Fibroblast of lung (primary cell): ENCODE data around the gene SENP6. TPM values are rescaled to one million over a fixed set of nuclear protein-coding genes. Genes with fewer than 3 reads are reported as not detected.

Experiments used
- DNase-seq, 2 donors: peaks; one replicate each; pipeline versions ENCODE4 v3.0.0 to v3.0.0-alpha.2; 2010; ENCODE audit warnings: low read depth in 2 of 2
- H2AFZ ChIP-seq: 2 replicates; pipeline ENCODE4 v1.5.1; 2012; ENCODE audit warnings: low read length, control low read depth, inconsistent platforms
- H3K27ac ChIP-seq: 2 replicates; pipeline ENCODE4 v1.5.1; 2011; ENCODE audit warnings: low read length, control low read depth; ENCODE audit not compliant: insufficient read depth
- H3K27me3 ChIP-seq: 2 replicates; pipeline ENCODE4 v1.5.1; 2011; ENCODE audit warnings: mild to moderate bottlenecking, low read length; ENCODE audit not compliant: control insufficient read depth, insufficient read depth
- H3K36me3 ChIP-seq: 2 replicates; pipeline ENCODE4 v1.5.1; 2011; ENCODE audit warnings: low read length; ENCODE audit not compliant: control insufficient read depth, insufficient read depth
- H3K4me1 ChIP-seq: 2 replicates; pipeline ENCODE4 v1.5.1; 2011; ENCODE audit warnings: low read length; ENCODE audit not compliant: control insufficient read depth, insufficient read depth; ENCODE audit errors: extremely low read depth
- H3K4me2 ChIP-seq: 2 replicates; pipeline ENCODE4 v1.5.1; 2011; ENCODE audit warnings: low read length, control low read depth; ENCODE audit not compliant: insufficient read depth; ENCODE audit errors: extremely low read depth
- H3K4me3 ChIP-seq, 4 experiments: fragments of 200-600 bp in 1 of 4; sonication (generic) in 1 of 4; replicated peaks in 1 of 4; 2 replicates each; pipeline ENCODE4 v1.5.1; 2011 to 2016; ENCODE audit warnings: low read length in 4 of 4, low read depth in 3 of 4, mild to moderate bottlenecking in 3 of 4, control low read depth in 2 of 4, inconsistent platforms in 1 of 4, mixed read lengths in 1 of 4; ENCODE audit not compliant: insufficient read depth in 1 of 4; ENCODE audit errors: control extremely low read depth in 1 of 4
- H3K79me2 ChIP-seq: 2 replicates; pipeline ENCODE4 v1.5.1; 2012; ENCODE audit warnings: mild to moderate bottlenecking, low read length, inconsistent platforms; ENCODE audit not compliant: control insufficient read depth, insufficient read depth
- H3K9ac ChIP-seq: 2 replicates; pipeline ENCODE4 v1.5.1; 2011; ENCODE audit warnings: mild to moderate bottlenecking, low read length, control low read depth; ENCODE audit not compliant: insufficient read depth
- H3K9me3 ChIP-seq: 2 replicates; pipeline ENCODE4 v1.5.1; 2012; ENCODE audit warnings: low read depth, low read length; ENCODE audit not compliant: control insufficient read depth, insufficient read depth
- H4K20me1 ChIP-seq: 2 replicates; pipeline ENCODE4 v1.5.1; 2011; ENCODE audit warnings: low read length; ENCODE audit not compliant: control insufficient read depth, insufficient read depth; ENCODE audit errors: extremely low read depth
- CTCF ChIP-seq, 2 donors: IDR thresholded peaks in 1 of 2; conservative IDR thresholded peaks in 1 of 2; 1 replicate in 1 of 2; 2 replicates in 1 of 2; pipeline ENCODE4 v1.5.1; 2011 to 2012; ENCODE audit warnings: low read length in 2 of 2, control low read depth in 1 of 2, inconsistent platforms in 1 of 2, low read depth in 1 of 2, mild to moderate bottlenecking in 1 of 2
- EZH2 ChIP-seq: IDR thresholded peaks from 2 replicates; pipeline ENCODE4 v1.5.1; 2012; ENCODE audit warnings: low read length, control low read depth, mild to moderate bottlenecking; ENCODE audit errors: missing control alignments
- polyA plus RNA-seq, 2 donors: library from polyadenylated mRNA; depleted of rRNA in 1 of 2; stranded (reverse) in 1 of 2; unstranded in 1 of 2; fragments of >200 nt; gene quantifications; 2 replicates each; pipeline ENCODE4 v1.2.1, GENCODE V29; 2011 to 2012; ENCODE audit warnings: missing spikeins in 1 of 2
- total RNA-seq: library from RNA; depleted of rRNA; stranded (reverse); fragments of >200 nt; gene quantifications from 2 replicates; pipeline ENCODE4 v1.2.1, GENCODE V29; 2014

Gene SENP6
- total and polyA plus RNA-seq, 2 donors (not counting 1 experiment from before 2014, with no cell fraction given), result 54.5 to 80.6 TPM

- H3K27me3 ChIP-seq, result no peaks in the 10 kb centered on the region
- H3K9me3 ChIP-seq, result no peaks in the 10 kb centered on the region
- peaks cover 44% of the 10 kb centered on the region for H3K79me2 ChIP-seq
- DNase-seq, result peak in 1 of 2 donors; percentile 32
- peak overlapping the region; percentile 96 for H3K4me2 ChIP-seq
- peak overlapping the region in 2 of 4 experiments; percentile 83 to 88 for H3K4me3 ChIP-seq
- H3K9ac ChIP-seq, result no peak overlapping the region
- no peak overlapping the region for H3K27ac ChIP-seq
- TF ChIP-seq CTCF (conservative IDR thresholded peaks at IDR 0.05 in 1 of 2, IDR thresholded peaks at IDR 0.05 in 1 of 2; ENCODE audit: low read depth in 1 of 2, low read length in 2 of 2) (no peak), EZH2 (no peak)
- H2AFZ ChIP-seq, result peak overlapping the region; percentile 50
- no peaks in the 10 kb centered on the region for H4K20me1 ChIP-seq
- H3K36me3 ChIP-seq, result no peaks in the 10 kb centered on the region
- peaks cover 3% of the 10 kb centered on the region for H3K4me1 ChIP-seq
These were observed 912 bp upstream of the SENP6 start for GRCh38 chr6:75600768-75601167.

- DNase-seq, result peak; percentile 65 to 68
These were observed 796 bp downstream of the SENP6 start for GRCh38 chr6:75602246-75603105.

More at GRCh38 chr6:75602246-75603105, 796 bp downstream of the SENP6 start:
- Histone ChIP-seq H3K4me1 (peaks cover 3% of the 10 kb centered on the region), H3K4me2 (peak overlapping the region; percentile 82), H4K20me1 (no peaks in the 10 kb centered on the region), H2AFZ (peak overlapping the region; percentile 68), H3K36me3 (no peaks in the 10 kb centered on the region), H3K9me3 (no peaks in the 10 kb centered on the region), H3K9ac (peak overlapping the region; percentile 97), H3K79me2 (peaks cover 61% of the 10 kb centered on the region), H3K4me3 (peak overlapping the region; percentile 88 to 95 (median 92)), H3K27ac (peak overlapping the region; percentile 89), H3K27me3 (no peaks in the 10 kb centered on the region)
- no peak for TF ChIP-seq EZH2
- no peak for TF ChIP-seq CTCF (conservative IDR thresholded peaks at IDR 0.05 in 1 of 2, IDR thresholded peaks at IDR 0.05 in 1 of 2; ENCODE audit: low read depth in 1 of 2, low read length in 2 of 2)
